Activated CD8-positive, alpha-beta memory T cell treated with anti-CD3 and anti-CD28 coated beads, Interleukin-2, amount 10 ng/mL, durations not matched to agents 7 days and 5 days (primary cell): ENCODE results near the gene AGT. TPM values are rescaled to one million over a fixed set of nuclear protein-coding genes. Genes with fewer than 3 reads are reported as not detected.
"Not testable (repeated sequence)": the region's sequence is repeated elsewhere in the genome, so short reads cannot be mapped to it uniquely, and the experiment has no call there.

Experiments used
- ATAC-seq: fragments of 150-1000 bp; cut with Tn5 transposase; one replicate; pipeline ENCODE4 v1.10.0; 2021; ENCODE audit warnings: moderate library complexity
- CTCF ChIA-PET: fragments of 350-600 bp; sonication (Branson Sonifier 250); formaldehyde crosslinking; loops from one replicate; lab custom pipeline; 2021; ENCODE audit warnings: antibody characterized with exemption; lab: Charles Lee
- DNase-seq: peaks from one replicate; pipeline ENCODE4 v3.0.0-alpha.2; 2020
- H3K27ac Mint-ChIP-seq: one replicate; pipeline ENCODE4 v1.8.0; 2021; ENCODE audit warnings: mild to moderate bottlenecking, mixed read lengths
- H3K27me3 Mint-ChIP-seq: one replicate; pipeline ENCODE4 v1.8.0; 2021; ENCODE audit warnings: mixed read lengths
- H3K36me3 Mint-ChIP-seq: one replicate; pipeline ENCODE4 v1.8.0; 2021; ENCODE audit warnings: mild to moderate bottlenecking, mixed read lengths
- H3K4me1 Mint-ChIP-seq: one replicate; pipeline ENCODE4 v1.8.0; 2021; ENCODE audit warnings: mixed read lengths
- H3K4me3 Mint-ChIP-seq: one replicate; pipeline ENCODE4 v1.8.0; 2021; ENCODE audit warnings: mild to moderate bottlenecking, moderate library complexity, mixed read lengths
- H3K9me3 Mint-ChIP-seq: one replicate; pipeline ENCODE4 v1.8.0; 2022; ENCODE audit warnings: low read depth, mixed read lengths
- total RNA-seq, 2 experiments: library from RNA; stranded (reverse); gene quantifications; one replicate each; pipeline ENCODE4 v1.2.3, GENCODE V29; 2021

Gene AGT
- total RNA-seq, 2 experiments from 2014 or later: not detected

GRCh38 chr1:230725256-230726012 lies 11.5 kb upstream of the AGT start:
- H3K4me3 Mint-ChIP-seq: no peak overlapping the region
- peaks cover 16% of the 10 kb centered on the region for H3K27me3 Mint-ChIP-seq
- no peaks in the 10 kb centered on the region for H3K4me1 Mint-ChIP-seq
- CTCF ChIA-PET: no interaction called here
- DNase-seq (no peak), ATAC-seq (no peak)
- H3K36me3 Mint-ChIP-seq: no peaks in the 10 kb centered on the region
- no peak overlapping the region for H3K27ac Mint-ChIP-seq
- H3K9me3 Mint-ChIP-seq: no peaks in the 10 kb centered on the region

- H3K4me1 Mint-ChIP-seq, CTCF ChIA-PET, H3K27ac Mint-ChIP-seq, ATAC-seq, H3K9me3 Mint-ChIP-seq, H3K4me3 Mint-ChIP-seq, H3K36me3 Mint-ChIP-seq, DNase-seq: not testable (repeated sequence)
- H3K27me3 Mint-ChIP-seq: peaks cover 15% of the 10 kb centered on the region
Measured at GRCh38 chr1:230721849-230722522, 8.1 kb upstream of the AGT start.

- CTCF ChIA-PET: interaction anchor here (0.6 kb wide), 1 partner anchor 274 kb away, joined by 3 read pairs; no protein-coding TSS in a partner anchor
- Mint-ChIP-seq H3K36me3 (no peaks in the 10 kb centered on the region), H3K4me1 (no peaks in the 10 kb centered on the region), H3K4me3 (no peak overlapping the region), H3K27me3 (peaks cover 29% of the 10 kb centered on the region), H3K9me3 (peaks cover 3% of the 10 kb centered on the region), H3K27ac (no peak overlapping the region)
- DNase-seq: no peak
- no peak for ATAC-seq
Measured at GRCh38 chr1:230717251-230717650, 3.3 kb upstream of the AGT start.

- H3K27ac Mint-ChIP-seq, H3K4me1 Mint-ChIP-seq, H3K9me3 Mint-ChIP-seq, DNase-seq, ATAC-seq, CTCF ChIA-PET, H3K4me3 Mint-ChIP-seq, H3K36me3 Mint-ChIP-seq: not testable (repeated sequence)
- peaks cover 29% of the 10 kb centered on the region for H3K27me3 Mint-ChIP-seq
Measured at GRCh38 chr1:230716453-230716852, 2.5 kb upstream of the AGT start.

- Mint-ChIP-seq H3K4me1 (no peaks in the 10 kb centered on the region), H3K36me3 (no peaks in the 10 kb centered on the region), H3K9me3 (peaks cover 3% of the 10 kb centered on the region), H3K27ac (no peak overlapping the region), H3K4me3 (no peak overlapping the region), H3K27me3 (peaks cover 29% of the 10 kb centered on the region)
- CTCF ChIA-PET: no interaction called here
- ATAC-seq (no peak), DNase-seq (no peak)
Measured at GRCh38 chr1:230715510-230715909, 1.6 kb upstream of the AGT start.

- Mint-ChIP-seq H3K27ac (no peak overlapping the region), H3K4me1 (no peaks in the 10 kb centered on the region), H3K4me3 (no peak overlapping the region), H3K36me3 (no peaks in the 10 kb centered on the region), H3K27me3 (peaks cover 25% of the 10 kb centered on the region), H3K9me3 (peaks cover 3% of the 10 kb centered on the region)
- no peak for DNase-seq
- no peak for ATAC-seq
- CTCF ChIA-PET: no interaction called here
Measured at GRCh38 chr1:230713547-230713914, 391 bp downstream of the AGT start.

GRCh38 chr1:230713138-230713537 lies 784 bp downstream of the AGT start:
- Mint-ChIP-seq H3K4me1 (peaks cover 4% of the 10 kb centered on the region), H3K9me3 (peaks cover 3% of the 10 kb centered on the region), H3K4me3 (no peak overlapping the region), H3K27me3 (peaks cover 25% of the 10 kb centered on the region), H3K36me3 (no peaks in the 10 kb centered on the region), H3K27ac (no peak overlapping the region)
- DNase-seq: no peak
- CTCF ChIA-PET: no interaction called here
- ATAC-seq: no peak

GRCh38 chr1:230712470-230712942 lies 1.4 kb downstream of the AGT start:
- DNase-seq: no peak
- CTCF ChIA-PET: no interaction called here
- peaks cover 10% of the 10 kb centered on the region for H3K4me1 Mint-ChIP-seq
- H3K27me3 Mint-ChIP-seq: peaks cover 27% of the 10 kb centered on the region
- H3K4me3 Mint-ChIP-seq: no peak overlapping the region
- H3K36me3 Mint-ChIP-seq: no peaks in the 10 kb centered on the region
- no peak overlapping the region for H3K27ac Mint-ChIP-seq
- no peak for ATAC-seq
- H3K9me3 Mint-ChIP-seq: peaks cover 3% of the 10 kb centered on the region

GRCh38 chr1:230711245-230711644 lies 2.7 kb downstream of the AGT start:
- H3K36me3 Mint-ChIP-seq: no peaks in the 10 kb centered on the region
- no peaks in the 10 kb centered on the region for H3K9me3 Mint-ChIP-seq
- H3K4me1 Mint-ChIP-seq: peaks cover 13% of the 10 kb centered on the region
- DNase-seq (no peak), ATAC-seq (no peak)
- CTCF ChIA-PET: no interaction called here
- H3K27me3 Mint-ChIP-seq: peaks cover 27% of the 10 kb centered on the region
- no peak overlapping the region for H3K4me3 Mint-ChIP-seq
- no peak overlapping the region for H3K27ac Mint-ChIP-seq

- CTCF ChIA-PET: no interaction called here
- no peaks in the 10 kb centered on the region for H3K36me3 Mint-ChIP-seq
Measured at GRCh38 chr1:230710543-230710904, 3.4 kb downstream of the AGT start.

GRCh38 chr1:230709619-230710542 lies 4.0 kb downstream of the AGT start:
- CTCF ChIA-PET: no interaction called here
- Mint-ChIP-seq H3K4me1 (peaks cover 13% of the 10 kb centered on the region), H3K27ac (no peak overlapping the region), H3K9me3 (no peaks in the 10 kb centered on the region), H3K4me3 (no peak overlapping the region), H3K27me3 (peaks cover 19% of the 10 kb centered on the region), H3K36me3 (no peaks in the 10 kb centered on the region)
- ATAC-seq: no peak
- no peak for DNase-seq

More at GRCh38 chr1:230710543-230710904, 3.4 kb downstream of the AGT start:
- ATAC-seq (no peak), DNase-seq (no peak)
- Mint-ChIP-seq H3K4me1 (peaks cover 13% of the 10 kb centered on the region), H3K4me3 (no peak overlapping the region), H3K27ac (no peak overlapping the region), H3K9me3 (no peaks in the 10 kb centered on the region), H3K27me3 (peaks cover 21% of the 10 kb centered on the region)

- DNase-seq (no peak), ATAC-seq (no peak)
- CTCF ChIA-PET: no interaction called here
- no peaks in the 10 kb centered on the region for H3K9me3 Mint-ChIP-seq
- H3K36me3 Mint-ChIP-seq: no peaks in the 10 kb centered on the region
- peaks cover 13% of the 10 kb centered on the region for H3K4me1 Mint-ChIP-seq
- peaks cover 10% of the 10 kb centered on the region for H3K27me3 Mint-ChIP-seq
- H3K27ac Mint-ChIP-seq: no peak overlapping the region
- H3K4me3 Mint-ChIP-seq: no peak overlapping the region
Measured at GRCh38 chr1:230708631-230709580, 5.0 kb downstream of the AGT start.
